HepG2 (cell line): ENCODE results near the gene ANKS1A. TPM values are rescaled to one million over a fixed set of nuclear protein-coding genes. Genes with fewer than 3 reads are reported as not detected.

Experiments
- ATAC-seq: fragments of 200-7000 bp; cut with Tn5 transposase; 3 replicates; pipeline ENCODE4 v1.9.1; 2020; ENCODE audit warnings: mild to moderate bottlenecking, moderate library complexity
- BruUV-seq: library from RNA; stranded (reverse); fragments of 400-500 nt; replicated peaks from 2 replicates; lab custom pipeline; 2021; lab: Mats Ljungman, UMichigan
- CTCF ChIA-PET: fragments of 300-600 bp; formaldehyde crosslinking; extraction: SDS; loops from one replicate; lab custom pipeline; 2021; ENCODE audit warnings: low total read pairs, inconsistent platforms, low intra/inter-chr PET ratio; lab: Yijun Ruan, JAX
- POLR2A ChIA-PET: fragments of 350-600 bp; sonication (Branson Sonifier 250); formaldehyde crosslinking; loops from one replicate; lab custom pipeline; 2020; ENCODE audit warnings: antibody characterized with exemption, inconsistent platforms; lab: Yijun Ruan, JAX
- DNase-seq: peaks from one replicate; pipeline ENCODE4 v3.0.0-alpha.2; 2015; ENCODE audit warnings: low spot score
- FAIRE-seq: peaks from 3 replicates; lab custom pipeline; 2011; peaks lifted over from hg19 to GRCh38; lab: Jason Lieb, UNC
- H2AFZ ChIP-seq: one replicate; pipeline ENCODE4 v1.6.1; 2011; ENCODE audit warnings: low read length, inconsistent platforms
- H3K27ac ChIP-seq: fragments of 300-600 bp; 3 replicates; pipeline ENCODE4 v1.8.0; 2011; ENCODE audit warnings: mixed run types, mild to moderate bottlenecking, mixed read lengths, low read length, inconsistent platforms; ENCODE audit not compliant: insufficient read depth; ENCODE audit errors: extremely low read length
- H3K27me3 ChIP-seq, 2 experiments: fragments of 200-600 bp in 1 of 2; 2 replicates in 1 of 2; 3 replicates in 1 of 2; pipeline versions ENCODE4 v1.6.0 to v1.8.0; 2011; ENCODE audit warnings: low read length in 2 of 2, mild to moderate bottlenecking in 2 of 2, moderate library complexity in 2 of 2, inconsistent platforms in 1 of 2; ENCODE audit not compliant: insufficient read depth in 2 of 2, control insufficient read depth in 1 of 2
- H3K36me3 ChIP-seq, 2 experiments: fragments of 200-600 bp in 1 of 2; replicated peaks in 1 of 2; 2 replicates in 1 of 2; 3 replicates in 1 of 2; pipeline versions ENCODE4 v1.5.1 to v1.8.0; 2011; ENCODE audit warnings: low read length in 2 of 2, inconsistent platforms in 1 of 2; ENCODE audit not compliant: insufficient read depth in 2 of 2, control insufficient read depth in 1 of 2
- H3K4me1 ChIP-seq: 2 replicates; pipeline ENCODE4 v1.5.1; 2012; ENCODE audit warnings: low read length, inconsistent platforms; ENCODE audit not compliant: insufficient read depth
- H3K4me2 ChIP-seq: 2 replicates; pipeline ENCODE4 v1.6.0; 2011; ENCODE audit warnings: low read depth, low read length, inconsistent platforms
- H3K4me3 ChIP-seq, 3 experiments: fragments of 200-600 bp in 1 of 3; sonication (generic), shearing (Covaris generic) in 1 of 3; replicated peaks in 1 of 3; 2 replicates each; pipeline ENCODE4 v1.5.1; 2011 to 2016; ENCODE audit warnings: low read length in 3 of 3, inconsistent platforms in 2 of 3, low read depth in 2 of 3, mild to moderate bottlenecking in 2 of 3, control low read depth in 1 of 3, mixed read lengths in 1 of 3; ENCODE audit not compliant: insufficient read depth in 1 of 3
- H3K79me2 ChIP-seq: one replicate; pipeline ENCODE4 v1.6.1; 2011; ENCODE audit warnings: low read length, inconsistent platforms; ENCODE audit not compliant: insufficient read depth
- H3K9ac ChIP-seq: 2 replicates; pipeline ENCODE4 v1.6.0; 2011; ENCODE audit warnings: mild to moderate bottlenecking, low read depth, low read length, inconsistent platforms; ENCODE audit not compliant: insufficient read depth
- H3K9me3 ChIP-seq: 2 replicates; pipeline ENCODE4 v1.5.1; 2012; ENCODE audit warnings: mild to moderate bottlenecking, low read length
- H4K20me1 ChIP-seq: 2 replicates; pipeline ENCODE4 v1.6.0; 2011; ENCODE audit warnings: inconsistent platforms, mild to moderate bottlenecking, low read length, moderate library complexity; ENCODE audit not compliant: insufficient read depth
- AKAP8 ChIP-seq: sonication (generic); formaldehyde crosslinking; IDR thresholded peaks from 2 replicates; pipeline ENCODE4 v1.5.1; 2020; ENCODE audit warnings: mild to moderate bottlenecking, missing genetic modification reagents
- HDAC6 ChIP-seq: fragments of 200-600 bp; sonication (generic); IDR thresholded peaks from 2 replicates; pipeline ENCODE4 v1.7.0; 2017; ENCODE audit warnings: mild to moderate bottlenecking, antibody characterized with exemption, low read length, low read depth
- IRX3 ChIP-seq: sonication (generic); formaldehyde crosslinking; IDR thresholded peaks from 2 replicates; pipeline ENCODE4 v1.8.1; 2023; ENCODE audit warnings: mild to moderate bottlenecking, low read depth, missing genetic modification reagents, borderline replicate concordance
- PHF21A ChIP-seq: sonication (generic); formaldehyde crosslinking; IDR thresholded peaks from 2 replicates; pipeline ENCODE4 v1.5.0; 2020; ENCODE audit warnings: mild to moderate bottlenecking, missing genetic modification reagents
- RXRA ChIP-seq: sonication (generic); formaldehyde crosslinking; IDR thresholded peaks from 2 replicates; pipeline ENCODE4 v1.5.1; 2020; ENCODE audit warnings: missing genetic modification reagents
- SP140L ChIP-seq: sonication (generic); formaldehyde crosslinking; IDR thresholded peaks from 2 replicates; pipeline ENCODE4 v1.4.0; 2020; ENCODE audit warnings: missing genetic modification reagents, borderline replicate concordance
- ZNF337 ChIP-seq: sonication (generic); formaldehyde crosslinking; IDR thresholded peaks from 2 replicates; pipeline ENCODE4 v1.5.1; 2020; ENCODE audit warnings: missing genetic modification reagents, low read depth, mild to moderate bottlenecking, borderline replicate concordance
- ZNF572 ChIP-seq: sonication (generic); formaldehyde crosslinking; IDR thresholded peaks from 2 replicates; pipeline ENCODE4 v1.5.1; 2020; ENCODE audit warnings: mild to moderate bottlenecking, missing genetic modification reagents
- ZNF850 ChIP-seq: sonication (generic); formaldehyde crosslinking; conservative IDR thresholded peaks from 2 replicates; pipeline ENCODE4 v1.9.0; 2021; ENCODE audit warnings: mild to moderate bottlenecking, missing genetic modification reagents
- ZNF883 ChIP-seq: sonication (generic); formaldehyde crosslinking; IDR thresholded peaks from 2 replicates; pipeline ENCODE4 v1.5.1; 2020; ENCODE audit warnings: mild to moderate bottlenecking, missing genetic modification reagents; ENCODE audit errors: not compliant biosample characterization
- WGBS: methylation state at CpG from one replicate; pipeline ENCODE4 v1.1.6; 2017; ENCODE audit warnings: low lambda C conversion rate; 5-methylcytosine and 5-hydroxymethylcytosine counted together
- in situ Hi-C: cut with HindIII; loops from 2 replicates; pipeline ENCODE4 v1.10.0; 2017; ENCODE audit warnings: low pct_unique_long_range_greater_than_20kb; ENCODE audit not compliant: extremely low pct_ligation_motif_present
- intact Hi-C: fragments of 100-400 bp; cut with micrococcal nuclease; formaldehyde crosslinking; loops from one replicate; pipeline ENCODE4 v1.10.0; 2022; ENCODE audit not compliant: unreplicated experiment
- polyA plus RNA-seq, 8 experiments: library from polyadenylated mRNA; depleted of rRNA in 3 of 8; stranded (reverse) in 7 of 8; unstranded in 1 of 8; fragments of >200 nt; fragmentation: Illumina TruSeq in 4 of 8; extraction: Trizol in 4 of 8; gene quantifications; 2 replicates each; pipeline versions ENCODE4 v1.2.1 to v1.2.3, GENCODE V29; 2011 to 2016; ENCODE audit warnings: low read depth in 4 of 8, missing spikeins in 1 of 8, mixed read lengths in 1 of 8; ENCODE audit not compliant: insufficient read depth in 1 of 8
- total RNA-seq, 5 experiments: library from RNA; depleted of rRNA; stranded (reverse); fragments of >200 nt; fragmentation: Illumina TruSeq; extraction: Trizol; gene quantifications; 2 replicates each; pipeline ENCODE4 v1.2.3, GENCODE V29; 2016; ENCODE audit warnings: low read depth in 1 of 5
- TF ChIP-seq, protein P1 (sequence below): sonication (generic); formaldehyde crosslinking; IDR thresholded peaks from 2 replicates; pipeline ENCODE4 v1.9.0; 2021; ENCODE audit warnings: mild to moderate bottlenecking, missing genetic modification reagents

ANKS1A gene
- total and polyA plus RNA-seq, 2 of the 13 experiments (the other 11 are each of a cell fraction or from before 2014, with no cell fraction given), result 7.2 to 15.1 TPM

DNA sequence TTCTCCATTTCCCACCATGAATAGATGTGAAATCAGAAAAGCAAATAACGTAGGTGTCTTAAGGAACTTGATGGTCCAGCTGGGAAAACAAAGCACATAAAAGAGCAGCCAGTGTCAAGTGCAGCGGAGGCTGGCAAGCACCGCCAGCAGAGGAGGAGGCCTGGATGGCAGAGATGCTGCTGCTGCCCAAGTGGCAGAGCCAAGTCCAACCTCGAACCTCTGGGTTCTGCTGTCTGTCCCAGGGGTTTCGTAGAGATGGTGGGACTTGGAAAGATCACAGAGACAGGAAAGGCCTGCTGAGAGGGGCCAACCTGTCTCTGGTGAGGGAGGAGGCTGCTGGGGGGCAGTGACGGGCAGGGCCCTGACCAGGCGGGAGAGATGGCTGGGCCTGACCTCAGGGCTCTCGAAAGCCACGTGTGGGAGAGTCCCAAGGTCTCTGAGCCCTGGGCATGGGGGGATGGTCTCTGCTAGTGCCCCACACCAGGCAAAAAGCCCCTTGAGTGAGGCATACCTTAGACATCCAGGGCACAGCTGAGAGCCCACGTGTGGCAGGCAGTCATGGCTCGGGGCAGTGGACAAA is 174.7 kb downstream of the ANKS1A start:
- Histone ChIP-seq H3K4me1 (no peaks in the 10 kb centered on the region), H3K79me2 (no peaks in the 10 kb centered on the region), H4K20me1 (no peaks in the 10 kb centered on the region), H3K4me3 (no peak overlapping the region), H3K9ac (no peak overlapping the region), H3K27ac (no peak overlapping the region), H3K9me3 (no peaks in the 10 kb centered on the region), H3K27me3 (no peaks in the 10 kb centered on the region), H3K4me2 (no peak overlapping the region), H2AFZ (no peak overlapping the region), H3K36me3 (peaks cover 12 to 17% of the 10 kb centered on the region in 2 experiments; a peak in 4 of 5 replicates)
- ChIA-PET POLR2A (no interaction called here), CTCF (no interaction called here)
- DNase-seq (no peak), ATAC-seq (no peak), FAIRE-seq (no peak)
- TSS peak; percentile 35 for BruUV-seq
- intact Hi-C loops, result no loop called here
- WGBS, result 88% methylated on average over 11 of the region's 11 CpGs
- in situ Hi-C loops, result no loop called here
- TF ChIP-seq, protein P1, sequence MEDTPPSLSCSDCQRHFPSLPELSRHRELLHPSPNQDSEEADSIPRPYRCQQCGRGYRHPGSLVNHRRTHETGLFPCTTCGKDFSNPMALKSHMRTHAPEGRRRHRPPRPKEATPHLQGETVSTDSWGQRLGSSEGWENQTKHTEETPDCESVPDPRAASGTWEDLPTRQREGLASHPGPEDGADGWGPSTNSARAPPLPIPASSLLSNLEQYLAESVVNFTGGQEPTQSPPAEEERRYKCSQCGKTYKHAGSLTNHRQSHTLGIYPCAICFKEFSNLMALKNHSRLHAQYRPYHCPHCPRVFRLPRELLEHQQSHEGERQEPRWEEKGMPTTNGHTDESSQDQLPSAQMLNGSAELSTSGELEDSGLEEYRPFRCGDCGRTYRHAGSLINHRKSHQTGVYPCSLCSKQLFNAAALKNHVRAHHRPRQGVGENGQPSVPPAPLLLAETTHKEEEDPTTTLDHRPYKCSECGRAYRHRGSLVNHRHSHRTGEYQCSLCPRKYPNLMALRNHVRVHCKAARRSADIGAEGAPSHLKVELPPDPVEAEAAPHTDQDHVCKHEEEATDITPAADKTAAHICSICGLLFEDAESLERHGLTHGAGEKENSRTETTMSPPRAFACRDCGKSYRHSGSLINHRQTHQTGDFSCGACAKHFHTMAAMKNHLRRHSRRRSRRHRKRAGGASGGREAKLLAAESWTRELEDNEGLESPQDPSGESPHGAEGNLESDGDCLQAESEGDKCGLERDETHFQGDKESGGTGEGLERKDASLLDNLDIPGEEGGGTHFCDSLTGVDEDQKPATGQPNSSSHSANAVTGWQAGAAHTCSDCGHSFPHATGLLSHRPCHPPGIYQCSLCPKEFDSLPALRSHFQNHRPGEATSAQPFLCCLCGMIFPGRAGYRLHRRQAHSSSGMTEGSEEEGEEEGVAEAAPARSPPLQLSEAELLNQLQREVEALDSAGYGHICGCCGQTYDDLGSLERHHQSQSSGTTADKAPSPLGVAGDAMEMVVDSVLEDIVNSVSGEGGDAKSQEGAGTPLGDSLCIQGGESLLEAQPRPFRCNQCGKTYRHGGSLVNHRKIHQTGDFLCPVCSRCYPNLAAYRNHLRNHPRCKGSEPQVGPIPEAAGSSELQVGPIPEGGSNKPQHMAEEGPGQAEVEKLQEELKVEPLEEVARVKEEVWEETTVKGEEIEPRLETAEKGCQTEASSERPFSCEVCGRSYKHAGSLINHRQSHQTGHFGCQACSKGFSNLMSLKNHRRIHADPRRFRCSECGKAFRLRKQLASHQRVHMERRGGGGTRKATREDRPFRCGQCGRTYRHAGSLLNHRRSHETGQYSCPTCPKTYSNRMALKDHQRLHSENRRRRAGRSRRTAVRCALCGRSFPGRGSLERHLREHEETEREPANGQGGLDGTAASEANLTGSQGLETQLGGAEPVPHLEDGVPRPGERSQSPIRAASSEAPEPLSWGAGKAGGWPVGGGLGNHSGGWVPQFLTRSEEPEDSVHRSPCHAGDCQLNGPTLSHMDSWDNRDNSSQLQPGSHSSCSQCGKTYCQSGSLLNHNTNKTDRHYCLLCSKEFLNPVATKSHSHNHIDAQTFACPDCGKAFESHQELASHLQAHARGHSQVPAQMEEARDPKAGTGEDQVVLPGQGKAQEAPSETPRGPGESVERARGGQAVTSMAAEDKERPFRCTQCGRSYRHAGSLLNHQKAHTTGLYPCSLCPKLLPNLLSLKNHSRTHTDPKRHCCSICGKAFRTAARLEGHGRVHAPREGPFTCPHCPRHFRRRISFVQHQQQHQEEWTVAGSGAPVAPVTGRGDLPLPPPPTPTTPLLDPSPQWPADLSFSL, result no peak
- no peak for TF ChIP-seq IRX3
- TF ChIP-seq ZNF572 (CRISPR knock-in tag), result no peak
- no peak for TF ChIP-seq PHF21A (CRISPR knock-in tag)
- no peak for TF ChIP-seq ZNF337 (CRISPR knock-in tag)
- TF ChIP-seq HDAC6, result no peak
- no peak for TF ChIP-seq ZNF883 (CRISPR knock-in tag)
- no peak for TF ChIP-seq SP140L (CRISPR knock-in tag)
- TF ChIP-seq AKAP8, result no peak
- TF ChIP-seq ZNF850 (CRISPR knock-in tag), result no peak
- TF ChIP-seq RXRA (CRISPR knock-in tag), result no peak
